OCI-LY7 (cell line): ENCODE data around the gene MARVELD3. TPM values are rescaled to one million over a fixed set of nuclear protein-coding genes. Genes with fewer than 3 reads are reported as not detected.
"Not testable (repeated sequence)": the region's sequence is repeated elsewhere in the genome, so short reads cannot be mapped to it uniquely, and the experiment has no call there.

ENCODE experiments used
- BruUV-seq: library from RNA; stranded (reverse); fragments of 400-500 nt; replicated peaks from 2 replicates; lab custom pipeline; 2021; lab: Mats Ljungman, UMichigan
- CTCF ChIA-PET: fragments of 300-600 bp; sonication (Branson Sonifier 250); formaldehyde crosslinking; loops from one replicate; lab custom pipeline; 2022; ENCODE audit warnings: antibody characterized with exemption; ENCODE audit not compliant: unreplicated experiment; lab: Charles Lee
- POLR2A ChIA-PET: fragments of 300-600 bp; sonication (Branson Sonifier 250); formaldehyde crosslinking; loops from one replicate; lab custom pipeline; 2022; ENCODE audit warnings: antibody characterized with exemption; lab: Charles Lee
- DNase-seq: peaks from one replicate; pipeline ENCODE4 v3.0.0-alpha.2; 2015; ENCODE audit warnings: low spot score
- H2AFZ ChIP-seq: fragments of 200-600 bp; sonication (generic), shearing (Covaris generic); 2 replicates; pipeline ENCODE4 v1.6.1; 2014; ENCODE audit warnings: mild to moderate bottlenecking, antibody characterized with exemption, low read length, moderate library complexity
- H3K27ac ChIP-seq: fragments of 200-600 bp; sonication (generic); 2 replicates; pipeline ENCODE4 v1.5.1; 2014; ENCODE audit warnings: mixed run types, low read depth, mild to moderate bottlenecking, moderate library complexity, low read length, inconsistent platforms; ENCODE audit not compliant: poor library complexity, severe bottlenecking
- H3K36me3 ChIP-seq: fragments of 200-600 bp; sonication (generic); 2 replicates; pipeline ENCODE4 v1.6.1; 2014; ENCODE audit warnings: mild to moderate bottlenecking, antibody characterized with exemption, low read length, moderate library complexity, mixed read lengths; ENCODE audit not compliant: insufficient read depth
- H3K4me1 ChIP-seq: fragments of 200-600 bp; sonication (generic); 2 replicates; pipeline ENCODE4 v1.5.1; 2014; ENCODE audit warnings: mild to moderate bottlenecking, low read length; ENCODE audit not compliant: insufficient read depth, poor library complexity, severe bottlenecking
- H3K4me2 ChIP-seq: fragments of 200-600 bp; sonication (generic); 2 replicates; pipeline ENCODE4 v1.6.1; 2014; ENCODE audit warnings: mild to moderate bottlenecking, low read length
- H3K4me3 ChIP-seq: fragments of 200-600 bp; sonication (generic); 2 replicates; pipeline ENCODE4 v1.5.1; 2014; ENCODE audit warnings: mild to moderate bottlenecking, low read depth, low read length; ENCODE audit not compliant: poor library complexity, severe bottlenecking
- H3K79me2 ChIP-seq: fragments of 200-600 bp; sonication (generic); 2 replicates; pipeline ENCODE4 v1.6.1; 2016; ENCODE audit warnings: low read depth, mild to moderate bottlenecking, low read length, moderate library complexity, mixed read lengths; ENCODE audit not compliant: insufficient read depth
- H3K9me2 ChIP-seq: fragments of 200-600 bp; sonication (generic); 2 replicates; pipeline ENCODE4 v1.6.1; 2016; ENCODE audit warnings: mild to moderate bottlenecking, low read length, mixed read lengths; ENCODE audit not compliant: insufficient read depth
- H3K9me3 ChIP-seq: fragments of 200-600 bp; sonication (generic); 2 replicates; pipeline ENCODE4 v1.6.1; 2014; ENCODE audit warnings: mild to moderate bottlenecking, mixed run types, low read length, mixed read lengths
- H4K20me1 ChIP-seq: fragments of 200-600 bp; sonication (generic); 2 replicates; pipeline ENCODE4 v1.6.1; 2014; ENCODE audit warnings: mild to moderate bottlenecking, antibody characterized with exemption, low read length, moderate library complexity, mixed read lengths; ENCODE audit not compliant: insufficient read depth
- EZH2phosphoT487 ChIP-seq: fragments of 200-600 bp; sonication (generic); IDR thresholded peaks from 2 replicates; pipeline ENCODE4 v1.6.1; 2018; ENCODE audit warnings: low read depth, borderline replicate concordance, mild to moderate bottlenecking, mixed run types, antibody characterized with exemption, low read length, moderate library complexity, mixed read lengths
- intact Hi-C: fragments of 100-400 bp; cut with micrococcal nuclease; formaldehyde crosslinking; loops from one replicate; pipeline ENCODE4 v1.10.0; 2022; ENCODE audit not compliant: unreplicated experiment
- total RNA-seq, 2 experiments: library from RNA; depleted of rRNA in 1 of 2; stranded (reverse); fragments of >200 nt in 1 of 2; shearing (Covaris generic) in 1 of 2; gene quantifications; 2 replicates each; pipeline ENCODE4 v1.2.3, GENCODE V29; 2014 to 2022
- TF ChIP-seq, protein P1 (sequence below): fragments of 200-600 bp; sonication (generic); conservative IDR thresholded peaks from 2 replicates; pipeline ENCODE4 v1.5.1; 2014; ENCODE audit warnings: mild to moderate bottlenecking, antibody characterized with exemption, low read length, moderate library complexity, mixed read lengths

Gene MARVELD3
- total RNA-seq, 2 experiments from 2014 or later = not detected

DNA sequence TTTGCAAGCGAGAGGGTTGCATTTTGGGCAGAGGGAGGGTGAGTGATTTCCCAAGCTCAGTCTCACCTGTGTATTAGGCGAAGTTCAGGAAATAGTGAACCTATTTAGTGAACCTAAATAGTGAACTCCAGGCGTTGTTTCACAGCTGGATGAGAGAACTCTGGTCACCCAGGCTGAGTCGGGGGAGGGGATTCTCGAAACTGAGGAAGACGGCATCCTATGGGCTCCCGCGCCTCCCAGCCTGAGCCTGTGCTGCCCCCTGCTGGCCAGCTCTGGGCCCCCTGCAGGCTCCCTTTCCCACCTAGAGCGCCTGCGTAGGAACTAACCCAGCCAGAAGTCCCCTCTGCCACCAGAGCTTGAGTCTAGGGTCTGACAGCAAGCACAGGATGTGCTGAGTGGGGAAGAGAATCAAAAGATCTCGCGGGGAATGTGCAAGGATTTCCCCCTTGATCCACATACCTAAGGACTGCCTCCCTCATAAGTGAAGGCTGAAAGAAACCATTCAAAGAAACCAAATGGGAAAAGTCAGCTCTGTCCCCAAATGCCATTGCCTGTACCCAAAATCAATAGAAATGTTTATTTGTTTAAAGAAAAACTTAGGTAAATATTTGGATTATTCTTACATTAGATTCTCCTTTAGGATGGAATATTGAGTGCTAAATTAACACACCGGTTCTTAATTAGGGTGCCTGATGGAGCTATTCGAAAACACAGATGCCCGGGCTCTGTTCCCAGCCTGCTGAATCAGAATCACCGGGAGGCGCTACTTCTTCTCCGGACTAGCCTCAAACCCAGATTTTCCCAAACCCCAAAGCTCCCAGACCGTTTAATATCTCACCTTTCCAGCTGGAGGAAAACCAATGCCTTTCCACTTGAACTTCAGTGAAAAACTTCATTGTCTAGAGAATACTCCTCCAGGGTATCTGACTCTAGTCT lies 14.8 kb upstream of the MARVELD3 start:
- POLR2A ChIA-PET = interaction anchor here (0.6 to 1.5 kb wide), 6 partner anchors 37 to 466 kb away, joined by 3 to 9 read pairs (median 4); partner anchors contain the start of gene ZNF23

DNA sequence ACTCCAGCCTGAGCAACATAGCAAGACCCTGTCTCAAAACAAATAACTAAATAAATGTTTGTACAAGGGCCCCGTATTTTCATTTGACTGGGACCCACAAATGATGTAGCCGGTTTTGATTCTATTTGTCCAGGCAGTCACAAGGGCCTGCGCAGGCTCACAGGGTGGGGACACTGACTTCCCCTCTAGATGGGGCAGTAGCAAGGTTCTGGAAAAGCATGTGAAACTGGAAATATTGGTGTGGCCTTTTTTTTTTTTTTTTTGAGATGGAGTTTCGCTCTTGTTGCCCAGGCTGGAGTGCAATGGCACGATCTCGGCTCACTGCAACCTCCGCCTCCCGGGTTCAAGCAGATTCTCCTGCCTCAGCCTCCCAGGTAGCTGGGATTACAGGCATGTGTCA lies 11.0 kb upstream of the MARVELD3 start:
- intact Hi-C loops = loop anchor here (5.0 kb wide), 1 partner anchor 132 kb away; no protein-coding TSS in a partner anchor
- CTCF ChIA-PET = not testable (repeated sequence)

More for the DNA sequence above, 14.8 kb upstream of the MARVELD3 start:
- DNase-seq = peak; percentile 79
- no peaks in the 10 kb centered on the region for H3K9me2 ChIP-seq
- no peak overlapping the region for H3K4me3 ChIP-seq
- H2AFZ ChIP-seq = peak overlapping the region; percentile 22; the same call in 1 of the 2 replicates
- H3K9me3 ChIP-seq = no peaks in the 10 kb centered on the region
- no TSS peak for BruUV-seq
- H4K20me1 ChIP-seq = no peaks in the 10 kb centered on the region
- no peak overlapping the region for H3K27ac ChIP-seq
- no peaks in the 10 kb centered on the region for H3K36me3 ChIP-seq
- TF ChIP-seq, protein P1, sequence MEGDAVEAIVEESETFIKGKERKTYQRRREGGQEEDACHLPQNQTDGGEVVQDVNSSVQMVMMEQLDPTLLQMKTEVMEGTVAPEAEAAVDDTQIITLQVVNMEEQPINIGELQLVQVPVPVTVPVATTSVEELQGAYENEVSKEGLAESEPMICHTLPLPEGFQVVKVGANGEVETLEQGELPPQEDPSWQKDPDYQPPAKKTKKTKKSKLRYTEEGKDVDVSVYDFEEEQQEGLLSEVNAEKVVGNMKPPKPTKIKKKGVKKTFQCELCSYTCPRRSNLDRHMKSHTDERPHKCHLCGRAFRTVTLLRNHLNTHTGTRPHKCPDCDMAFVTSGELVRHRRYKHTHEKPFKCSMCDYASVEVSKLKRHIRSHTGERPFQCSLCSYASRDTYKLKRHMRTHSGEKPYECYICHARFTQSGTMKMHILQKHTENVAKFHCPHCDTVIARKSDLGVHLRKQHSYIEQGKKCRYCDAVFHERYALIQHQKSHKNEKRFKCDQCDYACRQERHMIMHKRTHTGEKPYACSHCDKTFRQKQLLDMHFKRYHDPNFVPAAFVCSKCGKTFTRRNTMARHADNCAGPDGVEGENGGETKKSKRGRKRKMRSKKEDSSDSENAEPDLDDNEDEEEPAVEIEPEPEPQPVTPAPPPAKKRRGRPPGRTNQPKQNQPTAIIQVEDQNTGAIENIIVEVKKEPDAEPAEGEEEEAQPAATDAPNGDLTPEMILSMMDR = peak; percentile 80
- TF ChIP-seq EZH2phosphoT487 = no peak
- H3K4me2 ChIP-seq = peak overlapping the region; percentile 61
- intact Hi-C loops = loop anchor here (1.0 to 5.0 kb wide), 4 partner anchors 45 to 199 kb away; no protein-coding TSS in a partner anchor
- H3K79me2 ChIP-seq = no peaks in the 10 kb centered on the region
- no peaks in the 10 kb centered on the region for H3K4me1 ChIP-seq
- CTCF ChIA-PET = interaction anchor here (0.7 to 2.2 kb wide), 9 partner anchors 34 to 356 kb away, joined by 3 to 28 read pairs (median 4); partner anchors contain the start of gene TAT

DNA sequence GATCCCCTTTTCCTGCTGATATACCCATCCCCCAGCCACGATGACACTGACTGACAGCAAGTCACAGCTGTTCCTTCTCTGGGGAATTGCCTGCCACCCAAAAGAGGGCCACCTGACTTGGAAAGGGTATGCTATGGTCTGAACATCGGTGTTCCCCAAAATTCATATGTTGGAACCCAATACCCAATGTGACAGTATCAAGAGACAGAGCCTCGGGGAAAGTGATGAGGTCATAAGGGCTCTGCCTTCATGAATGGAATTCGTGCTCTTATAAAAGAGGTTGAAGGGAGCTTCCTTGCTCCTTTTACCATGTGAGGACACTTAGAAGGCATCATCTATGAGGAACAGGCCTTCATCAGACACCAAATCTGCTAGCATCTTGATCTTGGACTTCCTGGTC lies 7.6 kb upstream of the MARVELD3 start:
- Histone ChIP-seq H3K79me2 (no peaks in the 10 kb centered on the region), H2AFZ (no peak overlapping the region), H3K4me2 (no peak overlapping the region), H3K36me3 (no peaks in the 10 kb centered on the region), H3K9me2 (no peaks in the 10 kb centered on the region), H3K27ac (no peak overlapping the region), H3K9me3 (no peaks in the 10 kb centered on the region), H4K20me1 (no peaks in the 10 kb centered on the region), H3K4me3 (no peak overlapping the region), H3K4me1 (no peaks in the 10 kb centered on the region)
- intact Hi-C loops = no loop called here
- BruUV-seq = no TSS peak
- ChIA-PET CTCF (no interaction called here), POLR2A (interaction anchor here (0.6 kb wide), 1 partner anchor 53 kb away, joined by 5 read pairs; no protein-coding TSS in a partner anchor)
- no peak for TF ChIP-seq EZH2phosphoT487
- TF ChIP-seq, protein P1 = no peak
- DNase-seq = no peak

More for the DNA sequence above, 11.0 kb upstream of the MARVELD3 start:
- not testable (repeated sequence) for BruUV-seq, H3K9me2 ChIP-seq, H3K4me1 ChIP-seq, H3K9me3 ChIP-seq, H3K27ac ChIP-seq, H3K79me2 ChIP-seq, H3K36me3 ChIP-seq, H3K4me2 ChIP-seq, H3K4me3 ChIP-seq, H2AFZ ChIP-seq, DNase-seq, H4K20me1 ChIP-seq
- POLR2A ChIA-PET = interaction anchor here (0.7 to 1.2 kb wide), 2 partner anchors 25 to 208 kb away, joined by 3 read pairs; no protein-coding TSS in a partner anchor
